BLaER1 (cell line): Measurements from ENCODE around the gene DPM2.

Experiments used
- H3K27ac ChIP-seq: shearing (Covaris generic); formaldehyde crosslinking; 2 replicates; pipeline ENCODE4 v1.8.1; 2022
- H3K27me3 ChIP-seq: shearing (Covaris generic); formaldehyde crosslinking; 2 replicates; pipeline ENCODE4 v1.8.1; 2022
- H3K36me3 ChIP-seq: shearing (Covaris generic); formaldehyde crosslinking; 2 replicates; pipeline ENCODE4 v1.8.1; 2022
- H3K4me1 ChIP-seq: shearing (Covaris generic); formaldehyde crosslinking; 2 replicates; pipeline ENCODE4 v1.8.1; 2022
- H3K4me2 ChIP-seq: shearing (Covaris generic); formaldehyde crosslinking; 2 replicates; pipeline ENCODE4 v1.8.1; 2022
- H3K4me3 ChIP-seq: shearing (Covaris generic); formaldehyde crosslinking; 2 replicates; pipeline ENCODE4 v1.8.1; 2022
- H3K9ac ChIP-seq: shearing (Covaris generic); formaldehyde crosslinking; 2 replicates; pipeline ENCODE4 v1.8.1; 2022
- H3K9me3 ChIP-seq: shearing (Covaris generic); formaldehyde crosslinking; 2 replicates; pipeline ENCODE4 v1.8.1; 2022
- H4K20me1 ChIP-seq: shearing (Covaris generic); formaldehyde crosslinking; 2 replicates; pipeline ENCODE4 v1.8.1; 2022
- Cebpa-rat ChIP-seq: shearing (Covaris generic); IDR thresholded peaks from 2 replicates; pipeline ENCODE4 v1.8.1; 2022

The DPM2 gene

DNA sequence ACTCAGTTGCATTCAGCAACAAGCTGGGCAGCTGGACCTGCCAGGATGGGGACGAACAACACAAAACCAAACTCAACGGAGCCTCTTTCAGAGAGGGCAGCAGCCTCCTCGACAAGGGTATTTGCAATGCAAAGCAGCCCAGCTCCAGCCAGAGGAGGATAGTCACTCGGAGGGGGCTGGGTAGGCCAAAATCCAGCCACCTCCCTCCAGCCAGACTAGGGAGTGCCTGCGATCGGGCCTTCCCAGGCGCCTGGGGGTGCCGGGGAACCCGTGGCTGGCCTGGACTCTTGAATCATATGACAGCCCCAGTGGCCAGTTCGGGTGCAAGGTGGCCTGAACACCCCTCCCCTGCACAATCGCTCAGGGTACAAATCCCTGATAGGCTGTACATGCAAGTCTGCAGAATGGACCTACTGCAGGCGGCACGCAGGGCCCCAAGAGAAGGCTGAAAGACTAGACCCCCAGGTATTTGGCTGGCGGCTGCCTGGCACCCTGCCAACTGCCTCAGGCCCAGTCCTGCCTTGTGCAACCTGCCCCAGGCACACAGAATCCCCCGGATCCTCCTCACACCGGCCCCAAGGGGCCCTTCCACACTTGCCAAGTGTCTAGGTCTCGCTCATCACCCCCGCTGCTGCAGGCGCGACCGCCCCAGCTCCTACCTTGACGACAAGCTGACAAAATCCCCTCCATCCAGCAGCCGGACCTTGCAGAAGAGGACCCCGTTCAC is 41.8 kb upstream of the DPM2 start:
- Histone ChIP-seq H3K4me1 (peaks cover 88% of the 10 kb centered on the region), H3K4me2 (peak overlapping the region; percentile 99), H3K9ac (peak overlapping the region; percentile 80), H3K9me3 (no peaks in the 10 kb centered on the region), H3K27ac (peak overlapping the region; percentile 8; the same call in 1 of the 2 replicates), H4K20me1 (peaks cover 61% of the 10 kb centered on the region), H3K36me3 (no peaks in the 10 kb centered on the region), H3K27me3 (no peaks in the 10 kb centered on the region; the same call in 1 of the 2 replicates), H3K4me3 (peak overlapping the region; percentile 93)
- no peak for TF ChIP-seq Cebpa-rat

- H3K27me3 ChIP-seq: no peaks in the 10 kb centered on the region; the same call in 1 of the 2 replicates
- H3K4me3 ChIP-seq: peak overlapping the region; percentile 93
- peak overlapping the region; percentile 80 for H3K9ac ChIP-seq
- no peaks in the 10 kb centered on the region for H3K36me3 ChIP-seq
- peaks cover 88% of the 10 kb centered on the region for H3K4me1 ChIP-seq
- no peak for TF ChIP-seq Cebpa-rat
- H3K4me2 ChIP-seq: peak overlapping the region; percentile 99
- H3K9me3 ChIP-seq: no peaks in the 10 kb centered on the region
- peaks cover 66% of the 10 kb centered on the region for H4K20me1 ChIP-seq
- peak overlapping the region; percentile 8; the same call in 1 of the 2 replicates for H3K27ac ChIP-seq
Observed at GRCh38 chr9:127979015-127979332, 41.3 kb upstream of the DPM2 start.

DNA sequence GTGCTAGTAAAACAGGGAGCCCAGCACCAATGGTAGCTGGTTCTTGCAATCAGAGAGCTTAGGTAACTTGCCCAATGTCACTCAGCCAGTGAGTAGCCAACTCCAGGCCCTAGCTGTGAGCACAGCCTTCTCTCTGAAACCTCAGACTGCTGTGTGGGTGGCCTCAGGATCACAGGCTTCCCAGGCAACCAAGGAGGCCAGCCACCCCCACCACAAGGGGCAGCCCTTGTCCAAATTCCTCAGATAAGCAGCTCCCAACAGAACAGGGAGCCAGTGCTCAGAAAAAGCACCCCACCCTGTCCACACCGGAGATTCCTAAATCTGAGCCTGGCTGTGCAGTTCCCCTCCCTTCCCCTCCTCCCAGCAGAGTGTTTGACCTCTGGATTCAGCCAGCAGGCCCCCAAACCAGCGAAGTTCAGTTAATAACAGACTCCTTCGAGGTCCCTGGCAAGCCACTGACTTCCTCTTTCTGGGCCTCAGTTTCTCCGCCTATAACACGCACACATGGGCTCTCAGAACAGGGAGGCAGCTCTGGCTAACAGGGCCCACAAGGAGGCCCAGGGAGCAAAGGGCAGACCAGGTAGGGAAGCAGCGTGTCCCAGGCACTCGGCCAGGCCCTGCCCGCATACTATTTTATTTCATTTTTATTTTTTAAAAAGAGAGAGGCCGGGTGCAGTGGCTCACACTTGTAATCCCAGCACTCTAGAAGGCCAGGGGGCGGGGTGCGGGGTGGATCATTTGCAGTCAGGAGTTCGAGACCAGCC is 40.4 kb upstream of the DPM2 start:
- Histone ChIP-seq H3K9me3 (no peaks in the 10 kb centered on the region), H3K36me3 (no peaks in the 10 kb centered on the region), H3K4me2 (peak overlapping the region; percentile 99), H3K4me1 (peaks cover 88% of the 10 kb centered on the region), H3K27me3 (no peaks in the 10 kb centered on the region; the same call in 1 of the 2 replicates), H3K9ac (peak overlapping the region; percentile 41), H3K4me3 (peak overlapping the region; percentile 30; the same call in 1 of the 2 replicates), H4K20me1 (peaks cover 75% of the 10 kb centered on the region), H3K27ac (0 out of 2 replicates have a peak overlapping the region, but pooled peaks have one; percentile 18)
- TF ChIP-seq Cebpa-rat: no peak

- Histone ChIP-seq H3K4me3 (peak overlapping the region; percentile 30; the same call in 1 of the 2 replicates), H3K27ac (no peak overlapping the region), H3K36me3 (no peaks in the 10 kb centered on the region), H3K9me3 (no peaks in the 10 kb centered on the region), H4K20me1 (peaks cover 83% of the 10 kb centered on the region), H3K4me1 (peaks cover 88% of the 10 kb centered on the region), H3K4me2 (peak overlapping the region; percentile 99), H3K27me3 (no peaks in the 10 kb centered on the region; the same call in 1 of the 2 replicates), H3K9ac (peak overlapping the region; percentile 41; the same call in 1 of the 2 replicates)
- TF ChIP-seq Cebpa-rat: no peak
Observed at GRCh38 chr9:127977009-127977883, 39.6 kb upstream of the DPM2 start.

GRCh38 chr9:127976498-127976897 is 38.8 kb upstream of the DPM2 start:
- no peaks in the 10 kb centered on the region for H3K9me3 ChIP-seq
- peak overlapping the region; percentile 67 for H3K4me2 ChIP-seq
- peaks cover 91% of the 10 kb centered on the region for H4K20me1 ChIP-seq
- H3K4me3 ChIP-seq: no peak overlapping the region
- H3K4me1 ChIP-seq: peaks cover 88% of the 10 kb centered on the region
- no peaks in the 10 kb centered on the region for H3K36me3 ChIP-seq
- no peak overlapping the region for H3K27ac ChIP-seq
- no peaks in the 10 kb centered on the region; the same call in 1 of the 2 replicates for H3K27me3 ChIP-seq
- TF ChIP-seq Cebpa-rat: no peak
- no peak overlapping the region for H3K9ac ChIP-seq

GRCh38 chr9:127975376-127976315 is 38.0 kb upstream of the DPM2 start:
- no peak for TF ChIP-seq Cebpa-rat
- peak overlapping the region; percentile 49; the same call in 1 of the 2 replicates for H3K27ac ChIP-seq
- no peak overlapping the region for H3K4me3 ChIP-seq
- 0 out of 2 replicates have a peak overlapping the region, but pooled peaks have one; percentile 15 for H3K9ac ChIP-seq
- H3K4me1 ChIP-seq: peaks cover 93% of the 10 kb centered on the region
- H4K20me1 ChIP-seq: peaks cover 99% of the 10 kb centered on the region
- H3K9me3 ChIP-seq: no peaks in the 10 kb centered on the region
- H3K36me3 ChIP-seq: no peaks in the 10 kb centered on the region
- H3K27me3 ChIP-seq: no peaks in the 10 kb centered on the region; the same call in 1 of the 2 replicates
- H3K4me2 ChIP-seq: peak overlapping the region; percentile 67

DNA sequence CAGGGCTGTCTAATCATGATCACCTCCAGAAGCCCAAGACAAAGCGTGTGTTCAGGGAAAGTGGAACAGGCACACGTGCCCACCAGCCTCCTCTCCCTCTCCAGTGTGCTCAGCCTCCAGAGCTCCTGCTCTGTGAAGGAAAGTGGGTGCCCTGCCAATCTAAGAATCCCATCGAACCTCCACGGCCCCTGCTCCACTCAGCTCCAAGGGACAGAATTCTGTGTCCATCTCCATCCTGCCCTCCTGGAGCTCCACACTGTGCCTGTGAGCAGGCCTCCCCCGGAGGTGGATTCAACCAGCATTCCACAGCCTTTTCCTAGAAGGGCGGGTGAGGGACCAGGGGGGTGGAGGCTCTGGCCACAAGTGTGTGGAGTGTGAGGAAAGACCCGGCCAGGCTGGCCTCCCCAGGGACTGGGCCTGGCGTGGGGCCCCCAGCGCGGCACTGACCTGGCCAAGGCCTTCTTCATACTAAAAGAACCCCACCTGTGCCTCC is 37.2 kb upstream of the DPM2 start:
- H3K27me3 ChIP-seq: no peaks in the 10 kb centered on the region; the same call in 1 of the 2 replicates
- peaks cover 98% of the 10 kb centered on the region for H3K4me1 ChIP-seq
- H3K4me2 ChIP-seq: peak overlapping the region; percentile 67
- no peak overlapping the region for H3K4me3 ChIP-seq
- peak overlapping the region; percentile 49; the same call in 1 of the 2 replicates for H3K27ac ChIP-seq
- no peaks in the 10 kb centered on the region for H3K36me3 ChIP-seq
- no peak for TF ChIP-seq Cebpa-rat
- H3K9me3 ChIP-seq: no peaks in the 10 kb centered on the region
- peaks cover 100% of the 10 kb centered on the region for H4K20me1 ChIP-seq
- no peak overlapping the region for H3K9ac ChIP-seq

DNA sequence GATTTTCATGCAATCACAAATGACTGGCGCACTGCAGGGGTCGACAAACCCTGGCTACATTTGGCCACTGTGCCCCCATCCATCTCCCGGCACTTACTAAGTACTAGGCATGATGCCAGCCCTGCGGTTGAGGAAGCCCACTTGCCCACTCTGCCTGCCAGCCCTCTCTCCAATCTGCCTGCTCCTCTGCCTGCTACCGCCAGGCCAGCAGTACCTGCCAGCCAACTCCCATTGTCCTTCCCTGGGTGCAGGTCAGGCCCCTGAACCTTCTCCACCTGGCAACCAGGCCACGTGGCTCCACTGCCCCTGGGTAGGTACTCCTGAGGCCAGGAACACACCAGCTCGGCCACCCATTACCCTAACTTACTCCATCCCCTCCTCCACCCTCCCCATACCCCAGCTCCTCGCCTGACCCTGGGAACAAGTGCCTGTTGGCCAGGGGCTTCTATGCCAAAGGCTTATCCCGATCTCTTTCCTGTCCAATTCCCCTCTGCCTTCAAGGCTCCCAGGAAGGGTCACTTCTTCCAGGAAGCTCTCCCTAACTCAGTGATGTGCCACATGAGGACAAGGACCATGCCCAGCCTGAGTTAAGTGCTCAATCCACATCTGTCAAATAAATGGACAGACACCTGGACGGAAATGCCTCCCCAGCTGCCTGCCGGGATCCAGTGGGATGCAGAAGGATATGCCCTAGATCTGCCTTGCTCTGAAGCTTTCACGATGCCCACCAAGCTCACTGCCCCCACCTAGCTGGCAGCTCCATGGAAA is 36.5 kb upstream of the DPM2 start:
- Histone ChIP-seq H3K9me3 (no peaks in the 10 kb centered on the region), H3K9ac (peak overlapping the region; percentile 48), H3K4me1 (peaks cover 98% of the 10 kb centered on the region), H4K20me1 (peaks cover 100% of the 10 kb centered on the region), H3K4me2 (peak overlapping the region; percentile 67), H3K4me3 (no peak overlapping the region), H3K27ac (0 out of 2 replicates have a peak overlapping the region, but pooled peaks have one; percentile 6), H3K27me3 (no peaks in the 10 kb centered on the region), H3K36me3 (no peaks in the 10 kb centered on the region)
- TF ChIP-seq Cebpa-rat: no peak
